CD4-positive, alpha-beta T cell treated with Interferon gamma for 1 hour (primary cell): ENCODE results near the gene OR1L8.
"Not testable (repeated sequence)": the region's sequence is repeated elsewhere in the genome, so short reads cannot be mapped to it uniquely, and the experiment has no call there.

Source experiments
- DNase-seq: peaks from one replicate; pipeline ENCODE4 v3.0.0-alpha.2; 2020

Gene OR1L8, protein sequence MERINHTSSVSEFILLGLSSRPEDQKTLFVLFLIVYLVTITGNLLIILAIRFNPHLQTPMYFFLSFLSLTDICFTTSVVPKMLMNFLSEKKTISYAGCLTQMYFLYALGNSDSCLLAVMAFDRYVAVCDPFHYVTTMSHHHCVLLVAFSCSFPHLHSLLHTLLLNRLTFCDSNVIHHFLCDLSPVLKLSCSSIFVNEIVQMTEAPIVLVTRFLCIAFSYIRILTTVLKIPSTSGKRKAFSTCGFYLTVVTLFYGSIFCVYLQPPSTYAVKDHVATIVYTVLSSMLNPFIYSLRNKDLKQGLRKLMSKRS

DNA sequence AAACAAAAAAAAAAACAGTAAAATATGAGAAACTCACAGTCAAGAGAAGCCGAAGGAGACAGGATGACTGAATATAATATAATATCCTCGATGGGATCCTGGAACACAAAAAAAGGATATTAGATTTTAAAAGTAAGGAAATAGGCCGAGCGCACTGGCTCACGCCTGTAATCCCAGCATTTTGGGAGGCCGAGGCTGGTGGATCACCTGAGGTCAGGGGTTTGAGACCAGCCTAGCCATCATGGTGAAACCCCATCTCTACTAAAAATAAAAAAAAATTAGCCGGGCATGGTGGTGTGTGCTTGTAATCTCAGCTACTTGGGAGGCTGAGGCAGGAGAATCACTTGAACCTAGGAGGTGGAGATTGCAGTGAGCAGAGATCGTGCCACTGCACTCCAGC lies at the start of gene OR1L8:
OR1L8 (minus strand) TSS at position 101 of the 400 bp plus-strand sequence. CDS start 14,907 bp downstream, outside the sequence.
- DNase-seq, result not testable (repeated sequence)

DNA sequence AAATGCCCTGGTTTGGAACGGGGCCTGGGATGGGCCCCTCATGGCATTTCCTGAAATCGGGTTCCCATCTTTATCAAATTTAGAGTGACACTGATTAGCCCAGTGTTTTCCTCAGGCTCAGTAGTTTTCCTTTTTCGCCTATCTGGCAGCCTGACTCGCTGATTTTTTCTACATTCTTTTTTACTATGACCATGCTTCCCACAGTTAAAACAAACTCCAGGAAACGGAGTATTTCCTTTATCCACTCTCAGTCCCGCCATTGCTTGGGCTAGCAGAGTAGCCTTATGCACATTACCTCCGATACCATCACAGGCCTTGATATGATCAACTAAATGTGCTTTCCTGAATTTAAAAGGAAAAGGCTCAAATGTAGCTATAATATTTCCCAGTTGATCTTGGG lies 36.8 kb upstream of the OR1L8 start:
- DNase-seq, result no peak

DNA sequence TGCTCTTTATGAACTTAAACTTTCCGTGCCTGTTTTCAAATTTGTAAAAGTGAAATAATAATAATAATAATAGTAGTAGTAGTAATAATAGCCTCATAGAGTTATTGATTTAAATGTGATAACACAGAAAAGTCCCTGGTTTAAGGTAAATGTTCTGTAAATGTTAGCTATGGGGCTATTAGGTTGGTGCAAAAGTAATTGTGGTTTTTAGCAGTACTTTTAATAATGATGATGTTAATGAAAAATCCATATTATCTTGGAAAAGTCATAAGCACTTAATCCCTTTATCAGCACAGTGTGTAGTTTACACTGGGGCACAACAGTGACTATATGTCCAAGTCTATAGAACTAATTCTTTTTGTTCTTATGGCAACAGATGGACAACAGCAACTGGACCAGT lies 31.2 kb upstream of the OR1L8 start, which contains the start of gene OR1Q1:
OR1Q1 (plus strand) TSS at position 377 of the 400 bp plus-strand sequence; CDS start at position 377, 0 bp downstream.
- no peak for DNase-seq

DNA sequence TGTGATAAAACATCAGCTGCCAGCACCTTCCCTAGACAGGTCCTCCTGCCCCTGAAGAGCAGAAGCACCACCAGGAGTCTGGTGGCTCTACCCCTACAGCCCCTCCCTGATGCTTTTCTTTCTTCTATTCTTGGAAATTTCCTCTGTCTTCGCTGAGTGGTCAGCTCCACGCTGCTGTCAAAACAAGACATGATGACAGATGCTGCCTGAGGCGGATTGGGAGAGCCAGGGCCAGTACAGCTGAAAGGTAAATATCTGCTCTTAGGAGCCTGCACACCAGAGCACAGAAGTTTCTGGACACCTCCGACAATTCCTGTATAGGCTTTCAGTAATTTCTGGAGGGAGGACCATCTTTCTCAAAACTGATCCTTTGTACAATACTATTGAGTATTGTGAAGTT lies 26.6 kb upstream of the OR1L8 start:
- no peak for DNase-seq

DNA sequence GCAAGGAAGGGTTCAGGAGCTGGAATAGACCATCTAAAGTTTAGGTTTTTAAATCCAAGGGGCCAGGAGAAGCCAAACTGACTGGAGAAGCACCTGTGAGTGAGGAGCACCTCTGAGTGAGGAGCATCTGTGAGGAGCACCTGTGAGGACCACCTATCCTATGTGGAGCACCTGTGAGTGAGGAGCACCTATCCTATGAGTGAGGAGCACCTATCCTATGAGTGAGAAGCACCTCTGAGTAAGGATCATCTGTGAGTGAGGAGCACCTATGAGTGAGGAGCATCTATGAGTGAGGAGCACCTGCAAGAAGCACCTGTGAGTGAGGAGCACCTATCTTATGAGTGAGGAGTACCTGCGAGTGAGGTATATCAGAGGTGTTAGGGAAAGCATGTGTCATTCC lies 23.4 kb upstream of the OR1L8 start:
- no peak for DNase-seq

DNA sequence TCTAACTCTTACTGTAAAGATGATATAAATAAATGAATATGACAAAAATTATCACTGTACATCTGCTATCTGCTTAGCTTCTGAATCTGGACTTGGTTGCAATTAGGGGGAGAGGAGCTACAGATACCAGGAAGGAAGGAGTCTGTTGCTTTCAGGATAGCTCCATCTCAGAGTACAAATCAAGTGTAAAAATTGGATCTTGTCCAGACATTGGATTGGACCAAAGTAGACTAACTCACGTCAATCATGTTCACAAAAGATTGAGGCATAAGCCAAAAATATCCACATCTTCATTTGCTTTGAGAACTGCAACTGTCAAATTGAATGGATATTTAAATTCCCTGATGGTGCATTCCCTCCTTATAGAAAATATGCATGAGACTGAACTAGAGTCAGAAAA lies 22.5 kb upstream of the OR1L8 start:
- no peak for DNase-seq

DNA sequence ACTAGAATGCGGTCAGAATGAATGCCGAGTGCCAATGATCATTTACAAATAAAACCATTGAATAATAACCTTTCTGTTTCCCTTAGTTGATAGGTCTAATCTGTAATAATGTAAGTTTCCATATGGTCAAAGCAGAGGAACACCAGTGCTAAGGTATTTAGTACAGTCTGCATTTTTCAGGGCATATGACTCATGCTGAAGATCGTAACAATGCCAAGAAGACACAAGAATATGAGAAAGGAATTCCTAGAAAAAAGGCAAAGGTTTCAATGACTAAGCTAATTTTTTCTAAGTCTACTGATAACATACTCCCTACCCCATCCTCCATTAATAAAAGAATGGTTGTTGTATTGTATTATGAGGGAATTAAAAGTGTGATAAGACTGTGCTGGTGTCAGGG lies 2.8 kb downstream of the OR1L8 start:
- no peak for DNase-seq

DNA sequence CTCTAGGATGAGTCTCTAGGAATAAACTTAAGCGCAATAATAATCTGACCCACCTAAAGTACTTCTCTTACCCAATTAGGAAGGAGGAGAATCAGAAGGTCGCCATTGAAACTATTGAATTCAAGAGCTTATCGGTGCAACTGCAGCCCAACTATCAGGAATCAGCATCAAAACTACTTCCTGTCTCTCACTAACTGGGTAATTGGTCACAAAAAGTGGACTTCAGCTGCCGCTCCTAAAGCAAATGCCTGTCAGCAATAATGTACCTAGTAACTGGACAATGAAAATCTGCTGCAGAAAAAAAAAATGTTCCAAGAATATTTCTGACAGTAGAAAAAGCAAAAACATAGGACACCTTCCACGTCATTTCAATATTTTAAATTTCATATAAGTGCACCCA lies 3.3 kb downstream of the OR1L8 start:
- no peak for DNase-seq

DNA sequence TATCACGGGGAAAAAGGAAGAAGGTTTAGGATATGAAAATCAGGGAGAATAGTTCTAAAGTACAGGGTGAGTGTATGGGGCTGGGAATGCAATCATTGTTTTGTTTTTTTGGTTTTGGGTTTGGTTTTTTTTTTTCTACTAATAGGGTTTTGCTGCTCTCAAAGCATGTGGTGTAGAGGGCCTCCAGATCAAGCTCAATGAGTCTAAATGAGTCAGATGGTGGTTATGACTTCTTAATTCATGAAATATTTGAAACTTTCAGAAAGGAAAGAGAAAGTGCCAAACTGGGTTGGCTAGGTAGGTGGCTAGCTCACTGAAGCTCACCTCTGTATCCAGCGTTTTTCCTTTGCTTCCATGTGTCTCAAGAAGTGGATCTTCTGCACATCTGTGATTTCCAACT lies 10.7 kb downstream of the OR1L8 start:
- no peak for DNase-seq

DNA sequence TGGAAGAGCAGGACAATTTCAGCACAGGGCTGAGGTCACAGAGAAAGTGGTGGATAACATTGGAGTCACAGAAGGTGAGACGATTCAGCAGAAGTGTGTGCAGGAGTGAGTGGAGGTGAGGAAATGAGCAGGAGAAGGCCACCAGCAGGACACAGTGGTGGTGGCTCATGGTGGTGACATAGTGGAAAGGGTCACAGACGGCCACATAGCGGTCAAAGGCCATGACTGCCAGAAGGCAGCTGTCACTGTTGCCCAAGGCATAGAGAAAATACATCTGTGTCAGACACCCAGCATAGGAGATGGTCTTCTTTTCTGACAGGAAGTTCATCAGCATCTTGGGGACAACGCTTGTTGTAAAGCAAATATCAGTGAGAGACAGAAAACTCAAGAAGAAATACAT lies 15.3 kb downstream of the OR1L8 start:
- DNase-seq, result no peak

DNA sequence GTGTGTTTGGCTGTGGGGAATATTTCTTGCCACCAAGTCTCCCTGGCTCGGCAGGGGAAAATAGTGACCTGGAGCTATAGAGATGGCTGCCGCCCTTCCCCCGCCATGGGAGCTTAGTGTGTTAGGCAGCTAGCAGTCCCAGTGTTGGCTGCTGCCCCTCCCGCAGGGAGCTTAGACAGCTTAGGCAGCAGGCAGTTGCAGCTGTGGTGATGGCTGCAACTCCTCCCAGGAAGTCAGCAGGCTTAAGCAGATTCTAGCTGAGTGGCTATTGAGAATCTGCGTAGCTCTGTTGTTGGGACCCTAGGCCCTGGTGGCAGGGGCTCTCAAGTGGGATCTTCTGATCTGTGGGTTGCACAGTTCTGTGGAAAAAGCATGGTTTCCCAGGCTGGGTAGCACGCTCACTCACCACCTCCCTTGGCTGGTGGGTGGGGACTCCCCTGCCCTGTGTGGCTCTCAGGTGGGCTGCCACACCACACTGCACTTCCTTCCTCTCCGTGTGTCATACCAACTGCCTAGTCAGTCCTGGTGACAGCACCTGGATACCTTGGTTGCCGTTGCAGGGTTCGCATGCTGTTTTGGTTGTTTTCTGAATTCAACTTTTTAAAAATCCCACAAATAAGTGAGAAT lies 20.9 kb downstream of the OR1L8 start:
- no peak for DNase-seq

DNA sequence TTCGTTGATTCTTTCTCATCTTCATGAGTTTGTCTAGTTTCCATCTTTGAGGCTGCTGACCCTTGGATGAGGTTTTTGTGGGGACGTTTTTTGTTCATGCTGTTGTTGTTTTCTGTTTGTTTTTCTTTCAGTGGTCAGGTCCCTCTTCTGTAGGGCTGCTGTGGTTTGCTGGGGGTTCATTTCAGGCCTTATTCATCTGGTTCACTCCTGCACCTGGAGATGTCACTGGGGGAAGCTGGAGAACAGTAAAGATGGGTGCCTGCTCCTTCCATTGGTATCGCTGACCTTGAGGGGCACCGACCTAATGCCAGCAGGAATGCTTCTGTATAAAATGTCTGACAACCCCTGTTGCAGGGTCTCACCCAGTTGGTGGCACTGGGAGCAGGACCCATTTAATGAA lies 21.7 kb downstream of the OR1L8 start:
- no peak for DNase-seq

DNA sequence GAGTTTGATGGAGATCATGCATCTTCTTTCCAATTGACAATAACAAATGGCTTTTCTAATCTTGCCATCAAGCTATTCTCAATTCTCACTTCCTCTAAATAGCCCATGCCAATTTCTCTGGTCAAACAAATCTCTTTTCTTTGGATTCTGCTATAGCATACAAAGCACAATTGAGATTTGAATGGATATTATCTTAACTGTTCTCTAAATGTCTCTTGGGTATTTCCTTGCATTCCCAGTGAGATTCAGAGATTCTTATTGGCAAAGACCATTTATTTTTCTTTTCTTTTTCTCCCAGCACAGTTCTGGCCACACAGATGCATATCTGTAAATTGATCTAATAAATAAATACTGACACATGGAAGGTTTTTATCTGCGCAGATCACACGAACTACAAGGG lies 30.4 kb downstream of the OR1L8 start, which contains the start of gene OR1N2:
OR1N2 (plus strand) TSS at position 301 of the 400 bp plus-strand sequence. CDS start 100 bp downstream, outside the sequence.
- DNase-seq, result no peak

DNA sequence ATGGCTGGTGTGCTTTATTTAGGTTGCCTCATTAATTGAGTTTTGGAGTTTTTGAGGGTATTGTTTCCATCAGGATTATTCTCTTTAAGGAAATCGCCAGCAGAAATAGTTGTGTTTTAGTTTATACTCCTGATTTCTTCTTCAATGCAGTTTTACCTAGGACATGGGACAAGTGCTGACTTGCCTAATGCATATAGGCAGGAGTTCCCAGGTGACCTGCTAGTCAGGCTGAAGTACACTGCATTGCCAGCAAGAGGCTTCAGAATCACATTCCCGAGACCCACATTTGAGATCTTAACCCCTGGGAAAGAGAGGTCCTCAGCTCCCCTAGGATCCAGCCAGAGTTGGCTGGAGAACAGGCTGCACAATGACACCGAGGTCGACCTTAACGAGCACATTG lies 31.8 kb downstream of the OR1L8 start:
- no peak for DNase-seq

DNA sequence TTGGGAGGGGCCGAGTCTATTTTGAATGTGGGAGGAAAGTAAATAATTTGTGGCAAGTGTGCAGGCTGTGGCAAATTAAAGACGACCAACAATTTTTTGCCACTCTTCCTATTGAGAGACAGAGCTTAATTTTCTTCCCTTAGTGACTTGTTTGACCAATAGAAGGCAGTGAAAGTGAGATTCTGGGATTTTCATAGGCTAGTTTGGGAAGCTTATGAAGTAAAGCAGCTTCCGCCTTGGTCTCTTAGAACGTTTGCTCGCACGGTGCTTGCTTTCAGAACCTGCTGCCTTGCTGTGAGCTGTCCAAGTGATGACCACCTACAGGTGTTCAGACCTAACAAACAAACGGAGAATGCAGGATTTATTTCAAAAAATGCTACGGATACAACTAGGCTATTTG lies 37.0 kb downstream of the OR1L8 start:
- no peak for DNase-seq

DNA sequence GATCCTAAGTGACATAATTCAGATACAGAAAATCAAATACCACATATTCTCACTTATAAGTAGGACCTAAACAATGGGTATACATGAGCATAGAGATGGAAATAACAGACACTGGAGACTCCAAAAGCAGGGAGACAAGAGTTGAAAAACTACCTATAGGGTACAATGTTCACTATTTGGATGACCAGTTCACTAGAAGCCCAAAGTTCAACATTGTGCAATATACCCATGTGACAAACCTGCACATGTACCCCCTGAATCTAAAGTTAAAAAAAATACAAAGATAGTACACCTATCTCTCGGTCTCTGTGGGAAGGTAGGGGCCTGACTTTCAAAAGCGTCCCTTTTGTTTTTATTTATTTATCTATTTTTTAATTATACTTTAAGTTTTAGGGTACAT lies 44.4 kb downstream of the OR1L8 start:
- DNase-seq, result no peak

DNA sequence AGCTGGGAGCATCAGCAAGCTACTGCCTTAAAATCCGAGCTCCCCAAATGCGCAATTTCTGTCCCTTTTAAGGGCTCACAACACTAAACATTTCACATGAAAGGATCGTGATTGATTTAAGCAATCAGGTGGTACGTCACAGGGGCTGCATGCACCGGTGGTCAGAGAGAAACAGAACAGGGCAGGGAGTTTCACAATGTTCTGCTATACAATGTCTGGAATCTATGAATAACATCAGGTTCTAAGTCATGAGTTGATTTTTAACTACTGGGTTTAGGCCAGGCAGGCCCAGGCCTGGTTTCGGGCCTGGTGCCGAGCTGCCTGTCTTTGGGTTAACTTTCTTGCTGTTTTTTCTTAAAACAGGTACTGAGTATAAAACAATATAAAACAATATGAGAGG lies 46.1 kb downstream of the OR1L8 start:
- DNase-seq, result not testable (repeated sequence)

DNA sequence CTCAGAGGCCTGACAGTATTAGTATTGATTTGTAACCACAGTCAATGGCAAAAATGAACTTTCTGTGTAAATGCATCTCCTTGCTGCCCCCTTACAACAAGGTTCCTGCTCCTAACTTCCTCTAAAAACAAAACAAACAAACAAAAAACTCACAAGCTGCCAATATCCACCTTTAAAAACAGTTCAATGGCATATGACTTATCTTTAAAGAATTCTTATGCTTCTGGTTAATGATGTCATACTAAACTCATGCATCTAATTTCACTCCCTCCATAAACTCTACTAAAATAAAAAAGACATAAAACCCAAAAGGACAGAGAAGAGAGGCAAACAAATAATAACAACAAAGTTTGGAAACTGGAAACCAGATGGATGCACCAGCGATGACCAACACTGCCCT lies 47.0 kb downstream of the OR1L8 start:
- DNase-seq, result no peak

DNA sequence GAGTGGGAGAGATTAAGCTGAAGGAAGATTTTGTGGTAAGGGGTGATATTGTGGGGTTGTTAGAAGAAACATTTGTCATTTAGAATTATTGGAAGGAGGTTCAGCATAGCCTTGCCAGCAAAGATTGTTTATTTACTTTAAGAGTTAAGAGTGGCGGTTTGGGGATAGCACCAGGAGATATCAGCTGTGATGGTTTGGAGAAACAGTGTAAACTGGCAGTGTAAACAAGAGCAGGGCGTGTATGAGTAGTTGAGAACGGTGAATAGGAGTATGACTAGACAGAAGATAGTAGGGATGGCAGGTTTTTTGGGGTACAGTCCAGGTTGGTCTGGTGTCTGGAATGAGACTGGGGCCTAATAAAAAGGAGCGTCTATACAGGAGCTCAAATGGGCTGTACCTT lies 52.0 kb downstream of the OR1L8 start:
- not testable (repeated sequence) for DNase-seq

DNA sequence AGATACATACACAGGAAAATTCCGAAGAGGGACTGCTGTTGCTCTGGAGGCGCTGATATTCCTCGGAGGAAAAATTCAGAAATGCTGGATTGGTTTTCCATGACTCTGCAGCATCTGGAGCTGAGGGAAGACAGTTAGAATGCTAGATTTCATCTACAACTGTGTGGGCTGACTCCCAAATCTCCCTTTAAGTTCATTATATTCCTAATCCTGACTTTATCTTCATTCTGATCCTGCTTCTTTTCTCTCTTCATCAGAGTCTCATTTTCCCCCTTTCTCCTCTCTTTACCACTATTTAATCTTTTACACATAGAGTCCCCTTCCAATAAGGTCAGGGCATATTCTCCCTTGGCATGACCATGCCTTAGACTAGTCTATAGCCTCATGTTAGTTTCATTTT lies 56.0 kb downstream of the OR1L8 start, which contains the start of gene OR1N1:
OR1N1 (minus strand) TSS at position 101 of the 400 bp plus-strand sequence; CDS start at position 101, 0 bp downstream.
- no peak for DNase-seq

DNA sequence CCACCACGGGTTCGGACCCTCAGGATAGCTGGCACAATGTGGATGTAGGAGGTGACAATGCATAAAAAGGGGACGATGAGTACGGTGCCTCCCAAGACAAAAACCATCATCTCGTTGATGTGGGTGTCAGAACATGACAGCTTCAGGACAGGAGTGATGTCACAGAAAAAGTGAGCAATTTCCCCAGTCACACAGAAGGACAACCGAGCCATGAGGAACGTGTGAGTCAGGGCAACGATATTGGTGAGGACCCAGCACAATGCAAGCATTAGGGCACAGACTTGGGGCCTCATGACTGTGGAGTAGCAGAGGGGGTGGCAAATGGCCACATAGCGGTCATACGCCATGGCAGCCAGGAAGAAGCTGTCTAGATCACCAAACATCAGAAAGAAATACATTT lies 56.6 kb downstream of the OR1L8 start:
- DNase-seq, result no peak

DNA sequence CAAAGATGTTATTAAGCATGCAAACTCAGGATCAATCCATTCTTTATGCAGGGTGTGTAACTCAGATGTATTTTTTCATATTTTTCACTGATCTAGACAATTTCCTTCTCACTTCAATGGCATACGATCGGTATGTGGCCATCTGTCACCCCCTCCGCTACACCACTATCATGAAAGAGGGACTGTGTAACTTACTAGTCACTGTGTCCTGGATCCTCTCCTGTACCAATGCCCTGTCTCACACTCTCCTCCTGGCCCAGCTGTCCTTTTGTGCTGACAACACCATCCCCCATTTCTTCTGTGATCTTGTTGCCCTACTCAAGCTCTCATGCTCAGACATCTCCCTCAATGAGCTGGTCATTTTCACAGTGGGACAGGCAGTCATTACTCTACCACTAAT lies 63.8 kb downstream of the OR1L8 start:
- no peak for DNase-seq

DNA sequence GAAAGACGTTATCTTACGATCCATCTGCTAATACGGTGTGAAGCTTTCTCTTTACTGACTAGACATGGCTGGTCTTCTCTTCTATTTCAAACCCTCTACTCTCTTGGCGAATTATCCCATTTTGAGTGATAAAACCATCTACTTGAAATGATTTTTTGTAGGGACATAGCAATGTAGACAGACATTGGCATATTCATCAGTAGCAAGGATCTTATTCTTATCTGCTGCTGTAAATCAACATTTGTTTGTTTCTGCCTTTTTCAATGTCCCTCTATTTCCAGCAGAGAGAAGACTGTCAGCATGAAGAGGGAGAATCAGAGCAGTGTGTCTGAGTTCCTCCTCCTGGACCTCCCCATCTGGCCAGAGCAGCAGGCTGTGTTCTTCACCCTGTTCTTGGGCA lies 64.3 kb downstream of the OR1L8 start, which contains the start of gene OR1J4:
OR1J4 (plus strand) TSS at position 301 of the 400 bp plus-strand sequence; CDS start at position 301, 0 bp downstream.
- no peak for DNase-seq

DNA sequence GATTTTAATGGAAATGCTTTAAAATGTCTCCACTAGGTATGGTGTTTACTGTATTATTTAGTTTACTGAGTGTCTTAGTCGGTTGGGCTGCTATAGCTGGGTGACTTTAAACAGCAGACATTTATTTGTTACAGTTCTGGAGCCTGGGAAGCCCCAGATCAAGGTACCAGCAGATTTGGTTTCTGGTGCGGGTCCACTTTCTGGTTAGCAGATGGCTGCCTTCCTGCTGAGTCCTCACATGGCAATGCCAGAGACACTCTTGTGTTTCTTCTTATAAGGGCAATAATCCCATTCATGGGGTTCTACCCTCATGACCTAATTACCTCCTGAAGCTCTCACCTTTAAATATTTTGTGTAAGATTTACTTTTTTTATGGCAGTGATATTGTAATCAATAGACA lies 65.0 kb downstream of the OR1L8 start:
- DNase-seq, result no peak
